Measurements from ENCODE around the gene PIK3R1.

GRCh38 chr5:68285075-68285840 is 69.7 kb downstream of the PIK3R1 start:
- TF ChIP-seq CTCF (IDR thresholded peaks at IDR 0.05) (no peak), POLR2A (IDR thresholded peaks at IDR 0.05) (no peak)

Data from Peyer's patch (tissue), 4 donors.